Superior temporal gyrus (tissue), 1 donor: Measurements from ENCODE around the gene CFAP97D1.
"Not testable (repeated sequence)": the region's sequence is repeated elsewhere in the genome, so short reads cannot be mapped to it uniquely, and the experiment has no call there.

Experiments used
- DNase-seq: peaks from one replicate; pipeline ENCODE4 v3.0.0-alpha.2; 2016; ENCODE audit errors: extremely low spot score

Gene CFAP97D1

GRCh38 chr17:43798024-43798423, 17.8 kb downstream of the CFAP97D1 start:
- DNase-seq, result not testable (repeated sequence)

GRCh38 chr17:43799047-43799446, 18.8 kb downstream of the CFAP97D1 start:
- no peak for DNase-seq

- peak; percentile 71 for DNase-seq
Observed at GRCh38 chr17:43800736-43801135, 20.5 kb downstream of the CFAP97D1 start.

- DNase-seq, result no peak
Observed at GRCh38 chr17:43801844-43802243, 21.6 kb downstream of the CFAP97D1 start.

- no peak for DNase-seq
Observed at GRCh38 chr17:43803758-43804157, 23.5 kb downstream of the CFAP97D1 start.

- DNase-seq, result no peak
Observed at GRCh38 chr17:43805117-43805516, 24.9 kb downstream of the CFAP97D1 start.

- DNase-seq, result no peak
Observed at GRCh38 chr17:43808076-43808475, 27.8 kb downstream of the CFAP97D1 start.

- no peak for DNase-seq
Observed at GRCh38 chr17:43809121-43809520, 28.9 kb downstream of the CFAP97D1 start.

GRCh38 chr17:43810226-43810715, 30.0 kb downstream of the CFAP97D1 start:
- DNase-seq, result no peak

- DNase-seq, result no peak
Observed at GRCh38 chr17:43810823-43811222, 30.6 kb downstream of the CFAP97D1 start.

GRCh38 chr17:43812396-43813265, 32.4 kb downstream of the CFAP97D1 start:
- DNase-seq, result no peak

- no peak for DNase-seq
Observed at GRCh38 chr17:43813386-43813785, 33.2 kb downstream of the CFAP97D1 start.

- DNase-seq, result no peak
Observed at GRCh38 chr17:43814026-43814425, 33.8 kb downstream of the CFAP97D1 start.

- DNase-seq, result no peak
Observed at GRCh38 chr17:43814714-43815113, 34.5 kb downstream of the CFAP97D1 start.

GRCh38 chr17:43816336-43817320, 36.4 kb downstream of the CFAP97D1 start:
- no peak for DNase-seq

- no peak for DNase-seq
Observed at GRCh38 chr17:43817826-43818225, 37.6 kb downstream of the CFAP97D1 start.

GRCh38 chr17:43818966-43819365, 38.7 kb downstream of the CFAP97D1 start:
- no peak for DNase-seq

- DNase-seq, result no peak
Observed at GRCh38 chr17:43820759-43821158, 40.5 kb downstream of the CFAP97D1 start.

GRCh38 chr17:43822570-43823190, 42.4 kb downstream of the CFAP97D1 start:
- DNase-seq, result no peak

- no peak for DNase-seq
Observed at GRCh38 chr17:43823350-43824084, 43.3 kb downstream of the CFAP97D1 start.

GRCh38 chr17:43825567-43825966, 45.3 kb downstream of the CFAP97D1 start:
- DNase-seq, result no peak
